Osteoblast (primary cell): ENCODE measurements around the gene HDAC9. TPM values are rescaled to one million over a fixed set of nuclear protein-coding genes. Genes with fewer than 3 reads are reported as not detected.

Source experiments
- DNase-seq: peaks from one replicate; pipeline ENCODE4 v3.0.0; 2011; ENCODE audit warnings: low spot score, mixed read lengths; ENCODE audit not compliant: insufficient read length; ENCODE audit errors: missing footprints
- H2AFZ ChIP-seq: 2 replicates; pipeline ENCODE4 v1.6.0; 2011; ENCODE audit warnings: mild to moderate bottlenecking, low read length
- H3K27ac ChIP-seq: 2 replicates; pipeline ENCODE4 v1.5.1; 2011; ENCODE audit warnings: mild to moderate bottlenecking, low read depth, low read length, moderate library complexity
- H3K27me3 ChIP-seq: 2 replicates; pipeline ENCODE4 v1.6.0; 2012; ENCODE audit warnings: mild to moderate bottlenecking, control low read depth, inconsistent platforms, low read length, moderate library complexity; ENCODE audit not compliant: insufficient read depth
- H3K36me3 ChIP-seq: 2 replicates; pipeline ENCODE4 v1.5.1; 2011; ENCODE audit warnings: mild to moderate bottlenecking, low read length, control low read depth, moderate library complexity; ENCODE audit not compliant: insufficient read depth
- H3K4me1 ChIP-seq: 2 replicates; pipeline ENCODE4 v1.5.1; 2011; ENCODE audit warnings: mild to moderate bottlenecking, low read length, control low read depth, moderate library complexity; ENCODE audit not compliant: insufficient read depth
- H3K4me2 ChIP-seq: 2 replicates; pipeline ENCODE4 v1.6.0; 2011; ENCODE audit warnings: mild to moderate bottlenecking, low read length; ENCODE audit not compliant: insufficient read depth
- H3K4me3 ChIP-seq: fragments of 200-600 bp; sonication (generic); 3 replicates; pipeline ENCODE4 v1.5.1; 2012; ENCODE audit warnings: mild to moderate bottlenecking, low read length, inconsistent platforms; ENCODE audit not compliant: insufficient read depth
- H3K79me2 ChIP-seq: 2 replicates; pipeline ENCODE4 v1.6.0; 2012; ENCODE audit warnings: mild to moderate bottlenecking, low read length, control low read depth, inconsistent platforms; ENCODE audit not compliant: insufficient read depth
- H3K9me3 ChIP-seq: 2 replicates; pipeline ENCODE4 v1.5.1; 2011; ENCODE audit warnings: low read depth, low read length, control low read depth
- H4K20me1 ChIP-seq: 2 replicates; pipeline ENCODE4 v1.6.0; 2012; ENCODE audit warnings: mild to moderate bottlenecking, low read length, control low read depth; ENCODE audit not compliant: insufficient read depth
- CTCF ChIP-seq: IDR thresholded peaks from 2 replicates; pipeline ENCODE4 v1.5.1; 2011; ENCODE audit warnings: mild to moderate bottlenecking, low read depth, low read length, moderate library complexity; ENCODE audit errors: extremely low read depth
- total RNA-seq: library from RNA; depleted of rRNA; stranded (reverse); fragments of >200 nt; gene quantifications from 2 replicates; pipeline ENCODE4 v1.2.3, GENCODE V29; 2012

The HDAC9 gene
- total RNA-seq, 1 donor, result 21.7 TPM

- Histone ChIP-seq H4K20me1 (no peaks in the 10 kb centered on the region), H3K9me3 (no peaks in the 10 kb centered on the region), H3K4me2 (no peak overlapping the region), H3K4me1 (no peaks in the 10 kb centered on the region), H3K27me3 (no peaks in the 10 kb centered on the region), H2AFZ (no peak overlapping the region), H3K27ac (no peak overlapping the region), H3K4me3 (no peak overlapping the region), H3K36me3 (no peaks in the 10 kb centered on the region), H3K79me2 (no peaks in the 10 kb centered on the region)
- no peak for DNase-seq
- TF ChIP-seq CTCF, result no peak
Observed at GRCh38 chr7:18874880-18875279, 379.3 kb downstream of the HDAC9 start.

GRCh38 chr7:18877874-18878273, 382.3 kb downstream of the HDAC9 start:
- Histone ChIP-seq H4K20me1 (no peaks in the 10 kb centered on the region), H3K4me2 (no peak overlapping the region), H3K79me2 (no peaks in the 10 kb centered on the region), H2AFZ (no peak overlapping the region), H3K4me3 (no peak overlapping the region), H3K27me3 (no peaks in the 10 kb centered on the region), H3K9me3 (no peaks in the 10 kb centered on the region), H3K4me1 (no peaks in the 10 kb centered on the region), H3K36me3 (no peaks in the 10 kb centered on the region), H3K27ac (no peak overlapping the region)
- DNase-seq, result no peak
- no peak for TF ChIP-seq CTCF

GRCh38 chr7:18886832-18887231, 391.3 kb downstream of the HDAC9 start:
- Histone ChIP-seq H3K36me3 (no peaks in the 10 kb centered on the region), H2AFZ (no peak overlapping the region), H3K27ac (no peak overlapping the region), H3K79me2 (no peaks in the 10 kb centered on the region), H3K4me3 (no peak overlapping the region), H4K20me1 (no peaks in the 10 kb centered on the region), H3K4me1 (peaks cover 6% of the 10 kb centered on the region), H3K9me3 (no peaks in the 10 kb centered on the region), H3K4me2 (no peak overlapping the region), H3K27me3 (no peaks in the 10 kb centered on the region)
- DNase-seq, result no peak
- no peak for TF ChIP-seq CTCF

GRCh38 chr7:18889436-18889835, 393.9 kb downstream of the HDAC9 start:
- H3K79me2 ChIP-seq, result no peaks in the 10 kb centered on the region
- no peaks in the 10 kb centered on the region for H3K36me3 ChIP-seq
- H4K20me1 ChIP-seq, result no peaks in the 10 kb centered on the region
- no peaks in the 10 kb centered on the region for H3K9me3 ChIP-seq
- H3K27me3 ChIP-seq, result no peaks in the 10 kb centered on the region
- no peak for TF ChIP-seq CTCF
- H3K4me2 ChIP-seq, result no peak overlapping the region
- no peak overlapping the region for H3K4me3 ChIP-seq
- no peak overlapping the region for H2AFZ ChIP-seq
- H3K27ac ChIP-seq, result no peak overlapping the region
- no peak for DNase-seq
- peaks cover 6% of the 10 kb centered on the region for H3K4me1 ChIP-seq
